Activated T-cell treated with anti-CD3 and anti-CD28 coated beads, Interleukin-2, amount 50 U/mL, for 4 hours (primary cell): ENCODE results near the gene OSBPL9. TPM values are rescaled to one million over a fixed set of nuclear protein-coding genes. Genes with fewer than 3 reads are reported as not detected.
A peak's percentile ranks its signal among the peaks of the same experiment; 100 is the strongest.
"Not testable (repeated sequence)": the region's sequence is repeated elsewhere in the genome, so short reads cannot be mapped to it uniquely, and the experiment has no call there.

Experiments
- ATAC-seq, 2 donors: fragments of 200-7000 bp; cut with Tn5 transposase; one replicate each; pipeline ENCODE4 v1.10.0; 2021
- DNase-seq: peaks from one replicate; pipeline ENCODE4 v3.0.0-alpha.2; 2020
- H3K27me3 Mint-ChIP-seq: one replicate; pipeline ENCODE4 v1.8.0; 2021; ENCODE audit warnings: low read depth, mixed read lengths
- H3K36me3 Mint-ChIP-seq: one replicate; pipeline ENCODE4 v1.8.0; 2022; ENCODE audit warnings: mixed read lengths; ENCODE audit not compliant: insufficient read depth
- H3K4me1 Mint-ChIP-seq: one replicate; pipeline ENCODE4 v1.8.0; 2021; ENCODE audit warnings: low read depth, mixed read lengths
- H3K4me3 Mint-ChIP-seq: one replicate; pipeline ENCODE4 v1.8.0; 2021; ENCODE audit warnings: mild to moderate bottlenecking, moderate library complexity, mixed read lengths
- H3K9me3 Mint-ChIP-seq: one replicate; pipeline ENCODE4 v1.8.0; 2021; ENCODE audit warnings: mixed read lengths
- total RNA-seq, 3 donors: library from RNA; stranded (reverse); gene quantifications; one replicate each; pipeline ENCODE4 v1.2.1, GENCODE V29; 2021

The OSBPL9 gene
- total RNA-seq, 3 donors from 2014 or later = 29.6 to 31.9 (median 31.5) TPM

DNA sequence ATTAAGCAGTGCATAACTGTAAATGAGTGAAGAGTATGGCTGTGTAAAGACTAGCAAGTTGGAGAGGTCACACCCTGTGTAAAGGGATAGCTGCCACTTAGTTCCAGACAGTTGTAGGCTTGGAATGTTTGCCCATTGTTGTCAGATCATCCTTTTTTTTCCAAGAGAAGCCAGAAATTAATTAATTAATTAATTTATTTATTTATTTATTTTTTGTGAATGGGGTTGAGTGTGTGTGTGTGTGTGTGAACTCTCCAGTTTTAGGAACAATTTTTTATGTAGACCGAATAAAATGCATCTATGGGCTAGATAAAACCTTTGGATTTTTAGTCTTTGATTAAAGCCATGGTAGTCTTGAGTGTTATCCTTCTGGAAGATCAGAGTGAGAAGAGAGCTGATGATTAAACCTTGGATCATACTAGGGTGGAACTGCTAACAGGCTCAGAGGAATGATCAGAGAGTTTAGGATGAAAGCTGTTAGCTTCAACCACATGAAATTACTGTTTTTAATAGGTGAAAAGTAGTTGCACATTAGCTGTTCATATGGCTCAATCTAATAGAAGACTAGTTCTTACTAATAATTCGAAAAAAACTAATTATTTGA, 58.4 kb downstream of the OSBPL9 start:
- peaks cover 3% of the 10 kb centered on the region for H3K4me1 Mint-ChIP-seq
- no peaks in the 10 kb centered on the region for H3K27me3 Mint-ChIP-seq
- DNase-seq (no peak), ATAC-seq (no peak)
- H3K4me3 Mint-ChIP-seq = no peak overlapping the region
- no peaks in the 10 kb centered on the region for H3K9me3 Mint-ChIP-seq
- H3K36me3 Mint-ChIP-seq = peaks cover 5% of the 10 kb centered on the region

- ATAC-seq (peak; percentile 78 to 98), DNase-seq (no peak)
- no peaks in the 10 kb centered on the region for H3K9me3 Mint-ChIP-seq
- H3K27me3 Mint-ChIP-seq = no peaks in the 10 kb centered on the region
- peaks cover 3% of the 10 kb centered on the region for H3K4me1 Mint-ChIP-seq
- no peak overlapping the region for H3K4me3 Mint-ChIP-seq
- peaks cover 3% of the 10 kb centered on the region for H3K36me3 Mint-ChIP-seq
Observed at GRCh38 chr1:51679435-51679834, 62.5 kb downstream of the OSBPL9 start.

DNA sequence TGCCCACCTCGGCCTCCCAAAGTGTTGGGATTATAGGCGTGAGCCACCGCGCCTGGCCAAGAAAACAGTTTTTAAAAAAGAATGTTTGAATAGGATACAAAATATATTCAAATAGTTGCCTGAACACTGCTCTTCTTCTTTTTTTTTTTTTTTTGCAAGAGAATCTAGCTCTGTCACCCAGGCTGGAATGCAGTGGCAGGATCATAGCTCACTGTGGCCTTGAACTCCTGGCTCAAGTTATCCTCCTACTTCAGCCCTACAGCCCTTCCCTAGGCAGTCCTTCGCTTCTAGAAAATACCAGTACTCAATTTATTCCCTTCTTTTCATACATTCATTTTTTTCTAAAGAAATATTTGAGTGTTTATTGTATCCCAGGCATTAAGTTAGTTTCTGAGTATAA, 67.9 kb downstream of the OSBPL9 start:
- Mint-ChIP-seq H3K9me3 (no peaks in the 10 kb centered on the region), H3K4me1 (peaks cover 17% of the 10 kb centered on the region), H3K36me3 (no peaks in the 10 kb centered on the region), H3K27me3 (no peaks in the 10 kb centered on the region), H3K4me3 (no peak overlapping the region)
- DNase-seq (no peak), ATAC-seq (no peak)

- Mint-ChIP-seq H3K27me3 (no peaks in the 10 kb centered on the region), H3K4me3 (no peak overlapping the region), H3K4me1 (peaks cover 17% of the 10 kb centered on the region), H3K9me3 (no peaks in the 10 kb centered on the region), H3K36me3 (no peaks in the 10 kb centered on the region)
- no peak for DNase-seq
- no peak for ATAC-seq
Observed at GRCh38 chr1:51686450-51686849, 69.6 kb downstream of the OSBPL9 start.

DNA sequence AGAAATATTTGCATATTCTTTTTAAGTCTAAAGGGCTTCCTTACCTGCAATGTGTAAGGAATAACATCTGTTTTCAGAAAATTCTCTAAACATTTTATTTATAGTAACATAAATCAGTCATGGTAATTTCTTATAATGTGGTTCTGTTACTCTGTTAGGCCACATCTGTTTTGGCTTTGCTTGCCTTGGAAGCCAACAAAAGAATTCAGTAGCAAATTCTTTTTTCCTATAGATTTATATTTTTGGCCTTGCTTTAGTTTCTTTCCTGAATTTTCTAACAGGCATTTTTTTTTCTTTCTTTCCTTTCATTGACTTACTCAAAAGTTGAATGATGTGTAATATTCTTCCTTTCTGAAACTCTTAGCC, 72.2 kb downstream of the OSBPL9 start:
- H3K4me3 Mint-ChIP-seq = no peak overlapping the region
- H3K27me3 Mint-ChIP-seq = no peaks in the 10 kb centered on the region
- no peaks in the 10 kb centered on the region for H3K36me3 Mint-ChIP-seq
- H3K4me1 Mint-ChIP-seq = peaks cover 17% of the 10 kb centered on the region
- DNase-seq = no peak
- ATAC-seq = no peak
- no peaks in the 10 kb centered on the region for H3K9me3 Mint-ChIP-seq

DNA sequence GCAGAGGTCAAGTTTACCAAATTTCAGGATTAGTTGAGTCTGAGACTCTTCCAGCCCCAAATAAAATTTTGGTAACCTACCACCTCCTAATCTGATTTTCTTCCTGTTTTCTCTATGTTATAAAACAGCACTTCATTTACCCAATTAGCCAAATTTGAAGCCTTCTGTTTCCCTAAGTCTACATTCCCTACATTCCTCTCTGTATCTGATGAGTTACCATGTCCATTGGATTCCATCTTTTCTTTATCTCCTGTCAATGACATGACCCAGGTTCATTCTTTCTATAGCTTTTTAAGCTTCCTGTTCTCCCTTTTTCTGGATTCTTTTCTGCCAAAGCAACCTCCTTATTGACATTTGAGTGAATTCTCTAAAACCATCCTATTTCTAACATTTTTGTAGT, 72.8 kb downstream of the OSBPL9 start:
- Mint-ChIP-seq H3K36me3 (no peaks in the 10 kb centered on the region), H3K27me3 (no peaks in the 10 kb centered on the region), H3K4me3 (no peak overlapping the region), H3K4me1 (peaks cover 17% of the 10 kb centered on the region), H3K9me3 (no peaks in the 10 kb centered on the region)
- no peak for ATAC-seq
- DNase-seq = no peak

DNA sequence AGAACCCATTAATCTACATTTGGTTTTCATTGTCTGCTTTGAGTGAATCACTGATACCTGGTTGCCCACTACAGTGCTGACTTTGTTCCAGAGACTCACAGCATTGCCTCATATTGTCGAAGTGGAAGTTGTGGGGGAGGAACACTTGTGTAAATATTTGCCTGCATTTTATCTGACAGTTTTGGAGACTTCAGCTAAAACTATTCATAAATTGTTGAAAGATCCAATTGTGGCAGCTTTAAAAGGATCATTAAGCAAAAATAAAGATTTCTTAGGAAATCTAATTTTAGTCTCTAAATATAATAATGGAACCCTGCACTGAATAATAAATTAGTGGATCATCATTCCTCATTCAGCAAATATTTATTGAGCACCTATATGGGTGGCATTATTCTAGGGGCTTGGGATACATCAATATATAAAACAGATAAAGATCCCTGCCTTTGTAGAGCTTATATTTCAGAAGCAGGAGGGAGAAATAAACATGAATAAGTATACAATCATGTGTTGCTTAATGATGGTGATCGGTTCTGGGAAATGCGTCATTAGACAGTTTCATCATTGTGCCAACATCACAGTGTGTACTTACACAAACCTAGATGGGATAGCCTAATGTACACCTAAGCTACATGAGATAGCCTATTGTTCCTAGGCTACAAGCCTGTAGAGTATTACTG, 73.5 kb downstream of the OSBPL9 start:
- Mint-ChIP-seq H3K4me1 (peaks cover 17% of the 10 kb centered on the region), H3K36me3 (no peaks in the 10 kb centered on the region), H3K27me3 (no peaks in the 10 kb centered on the region), H3K4me3 (no peak overlapping the region), H3K9me3 (no peaks in the 10 kb centered on the region)
- no peak for ATAC-seq
- no peak for DNase-seq

- no peaks in the 10 kb centered on the region for H3K9me3 Mint-ChIP-seq
- DNase-seq (no peak), ATAC-seq (no peak)
- no peak overlapping the region for H3K4me3 Mint-ChIP-seq
- H3K27me3 Mint-ChIP-seq = no peaks in the 10 kb centered on the region
- H3K4me1 Mint-ChIP-seq = peaks cover 14% of the 10 kb centered on the region
- H3K36me3 Mint-ChIP-seq = no peaks in the 10 kb centered on the region
Observed at GRCh38 chr1:51691920-51692319, 75.0 kb downstream of the OSBPL9 start.

GRCh38 chr1:51693419-51694155, 76.7 kb downstream of the OSBPL9 start:
- DNase-seq (no peak), ATAC-seq (no peak)
- Mint-ChIP-seq H3K9me3 (no peaks in the 10 kb centered on the region), H3K27me3 (no peaks in the 10 kb centered on the region), H3K4me3 (no peak overlapping the region), H3K36me3 (no peaks in the 10 kb centered on the region), H3K4me1 (peaks cover 6% of the 10 kb centered on the region)

- H3K36me3 Mint-ChIP-seq = peaks cover 3% of the 10 kb centered on the region
Observed at GRCh38 chr1:51697166-51697565, 80.3 kb downstream of the OSBPL9 start.

GRCh38 chr1:51699391-51699790, 82.5 kb downstream of the OSBPL9 start:
- H3K9me3 Mint-ChIP-seq = no peaks in the 10 kb centered on the region
- H3K36me3 Mint-ChIP-seq = peaks cover 3% of the 10 kb centered on the region
- H3K27me3 Mint-ChIP-seq = no peaks in the 10 kb centered on the region
- DNase-seq (no peak), ATAC-seq (no peak)
- H3K4me1 Mint-ChIP-seq = no peaks in the 10 kb centered on the region
- no peak overlapping the region for H3K4me3 Mint-ChIP-seq

More at GRCh38 chr1:51697166-51697565, 80.3 kb downstream of the OSBPL9 start:
- Mint-ChIP-seq H3K4me1 (no peaks in the 10 kb centered on the region), H3K27me3 (no peaks in the 10 kb centered on the region), H3K9me3 (no peaks in the 10 kb centered on the region), H3K4me3 (no peak overlapping the region)
- DNase-seq (no peak), ATAC-seq (no peak)

DNA sequence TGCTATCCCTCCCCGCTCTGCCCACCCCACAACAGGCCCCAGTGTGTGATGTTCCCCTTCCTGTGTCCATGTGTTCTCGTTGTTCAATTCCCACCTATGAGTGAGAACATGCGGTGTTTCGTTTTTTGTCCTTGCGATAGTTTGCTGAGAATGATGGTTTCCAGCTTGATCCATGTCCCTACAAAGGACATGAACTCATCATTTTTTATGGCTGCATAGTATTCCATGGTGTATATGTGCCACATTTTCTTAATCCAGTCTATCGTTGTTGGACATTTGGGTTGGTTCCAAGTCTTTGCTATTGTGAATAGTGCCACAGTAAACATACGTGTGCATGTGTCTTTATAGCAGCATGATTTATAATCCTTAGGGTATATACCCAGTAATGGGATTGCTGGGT, 84.9 kb downstream of the OSBPL9 start:
- H3K36me3 Mint-ChIP-seq, H3K4me1 Mint-ChIP-seq, H3K9me3 Mint-ChIP-seq, DNase-seq, H3K27me3 Mint-ChIP-seq, H3K4me3 Mint-ChIP-seq, ATAC-seq: not testable (repeated sequence)

DNA sequence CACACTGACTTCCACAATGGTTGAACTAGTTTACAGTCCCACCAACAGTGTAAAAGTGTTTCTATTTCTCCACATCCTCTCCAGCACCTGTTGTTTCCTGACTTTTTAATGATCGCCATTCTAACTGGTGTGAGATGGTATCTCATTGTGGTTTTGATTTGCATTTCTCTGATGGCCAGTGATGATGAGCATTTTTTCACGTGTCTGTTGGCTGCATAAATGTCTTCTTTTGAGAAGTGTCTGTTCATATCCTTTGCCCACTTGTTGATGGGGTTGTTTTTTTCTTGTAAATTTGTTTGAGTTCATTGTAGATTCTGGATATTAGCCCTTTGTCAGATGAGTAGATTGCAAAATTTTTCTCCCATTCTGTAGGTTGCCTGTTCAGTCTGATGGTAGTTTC, 85.3 kb downstream of the OSBPL9 start:
- ATAC-seq, H3K4me1 Mint-ChIP-seq, H3K36me3 Mint-ChIP-seq, DNase-seq, H3K4me3 Mint-ChIP-seq, H3K27me3 Mint-ChIP-seq, H3K9me3 Mint-ChIP-seq: not testable (repeated sequence)

GRCh38 chr1:51705035-51705434, 88.1 kb downstream of the OSBPL9 start:
- Mint-ChIP-seq H3K36me3 (peaks cover 3% of the 10 kb centered on the region), H3K4me3 (no peak overlapping the region), H3K27me3 (no peaks in the 10 kb centered on the region), H3K4me1 (peaks cover 2% of the 10 kb centered on the region), H3K9me3 (no peaks in the 10 kb centered on the region)
- ATAC-seq = no peak
- no peak for DNase-seq
